B cell (primary cell): Measurements from ENCODE around the gene USE1.

Experiments
- CTCF ChIP-seq: fragments of 200-600 bp; IDR thresholded peaks from one replicate; pipeline ENCODE4 v1.8.0; 2022; ENCODE audit warnings: antibody characterized with exemption, mild to moderate bottlenecking
- EZH2 ChIP-seq: IDR thresholded peaks from 2 replicates; pipeline ENCODE4 v1.6.1; 2012; ENCODE audit warnings: borderline replicate concordance, low read depth, mild to moderate bottlenecking, moderate library complexity, low read length; ENCODE audit not compliant: insufficient read depth, poor library complexity, severe bottlenecking

- TF ChIP-seq CTCF = no peak
- TF ChIP-seq EZH2 = no peak
These were observed 48.8 kb downstream of the USE1 start for GRCh38 chr19:17263712-17264640.
